HepG2 (cell line): ENCODE data around the gene ENGASE. TPM values are rescaled to one million over a fixed set of nuclear protein-coding genes. Genes with fewer than 3 reads are reported as not detected.

Source experiments
- EED ChIP-seq: sonication (generic); formaldehyde crosslinking; IDR thresholded peaks from 2 replicates; pipeline ENCODE4 v1.5.0; 2020; ENCODE audit warnings: mild to moderate bottlenecking, missing genetic modification reagents
- HNF4A ChIP-seq: sonication (generic); formaldehyde crosslinking; IDR thresholded peaks from 2 replicates; pipeline ENCODE4 v1.4.0; 2020; ENCODE audit warnings: missing genetic modification reagents
- HNF4G ChIP-seq, 2 experiments: sonication (generic) in 1 of 2; formaldehyde crosslinking in 1 of 2; IDR thresholded peaks; 2 replicates each; pipeline versions ENCODE4 v1.4.0 to v1.6.1; 2011 to 2020; ENCODE audit warnings: borderline replicate concordance in 2 of 2, low read depth in 2 of 2, mild to moderate bottlenecking in 2 of 2, low read length in 1 of 2, missing genetic modification reagents in 1 of 2, moderate library complexity in 1 of 2
- HNRNPL ChIP-seq: fragments of 200-400 bp; formaldehyde crosslinking; IDR thresholded peaks from 2 replicates; pipeline ENCODE4 v1.6.1; 2017; ENCODE audit warnings: mild to moderate bottlenecking, low read depth, low read length
- KDM6A ChIP-seq: IDR thresholded peaks from 2 replicates; pipeline ENCODE4 v1.6.1; 2016; ENCODE audit warnings: low read depth
- KLF11 ChIP-seq: IDR thresholded peaks from 2 replicates; pipeline ENCODE4 v1.6.1; 2016; ENCODE audit warnings: missing compliant biosample characterization
- MXI1 ChIP-seq: IDR thresholded peaks from 3 replicates; pipeline ENCODE4 v1.6.1; 2012; ENCODE audit warnings: low read depth, low read length, inconsistent platforms, borderline replicate concordance
- PATZ1 ChIP-seq: sonication (generic); formaldehyde crosslinking; IDR thresholded peaks from 2 replicates; pipeline ENCODE4 v1.4.0; 2020; ENCODE audit warnings: missing genetic modification reagents
- PPARG ChIP-seq: conservative IDR thresholded peaks from 2 replicates; pipeline ENCODE4 v1.6.1; 2016; ENCODE audit warnings: missing biosample characterization, missing genetic modification reagents
- REL ChIP-seq: sonication (generic); formaldehyde crosslinking; conservative IDR thresholded peaks from 2 replicates; pipeline ENCODE4 v1.8.0; 2022; ENCODE audit warnings: mild to moderate bottlenecking, missing genetic modification reagents, moderate library complexity
- RXRA ChIP-seq: sonication (generic); formaldehyde crosslinking; IDR thresholded peaks from 2 replicates; pipeline ENCODE4 v1.5.1; 2020; ENCODE audit warnings: missing genetic modification reagents
- RXRB ChIP-seq: IDR thresholded peaks from 2 replicates; pipeline ENCODE4 v1.6.1; 2016; ENCODE audit warnings: borderline replicate concordance, missing genetic modification reagents, missing compliant biosample characterization
- SAFB2 ChIP-seq: sonication (generic); formaldehyde crosslinking; IDR thresholded peaks from 2 replicates; pipeline ENCODE4 v1.5.1; 2020; ENCODE audit warnings: missing genetic modification reagents, low read depth, mild to moderate bottlenecking, borderline replicate concordance
- SALL1 ChIP-seq: sonication (generic); formaldehyde crosslinking; IDR thresholded peaks from 2 replicates; pipeline ENCODE4 v1.8.0; 2022; ENCODE audit warnings: mild to moderate bottlenecking, missing genetic modification reagents
- SAP130 ChIP-seq: IDR thresholded peaks from 2 replicates; pipeline ENCODE4 v1.6.1; 2016; ENCODE audit warnings: low read depth
- TSC22D2 ChIP-seq: sonication (generic); formaldehyde crosslinking; IDR thresholded peaks from 2 replicates; pipeline ENCODE4 v1.5.1; 2020; ENCODE audit warnings: missing genetic modification reagents, mild to moderate bottlenecking, borderline replicate concordance
- ZBTB4 ChIP-seq: sonication (generic); formaldehyde crosslinking; IDR thresholded peaks from 2 replicates; pipeline ENCODE4 v1.4.0; 2020; ENCODE audit warnings: missing genetic modification reagents, mild to moderate bottlenecking, borderline replicate concordance
- ZNF10 ChIP-seq: sonication (generic); formaldehyde crosslinking; IDR thresholded peaks from 2 replicates; pipeline ENCODE4 v1.4.0; 2020; ENCODE audit warnings: mild to moderate bottlenecking, low read depth, missing genetic modification reagents, borderline replicate concordance
- ZNF335 ChIP-seq: sonication (generic); formaldehyde crosslinking; IDR thresholded peaks from 2 replicates; pipeline ENCODE4 v1.4.0; 2020; ENCODE audit warnings: missing genetic modification reagents
- ZNF451 ChIP-seq: sonication (generic); formaldehyde crosslinking; IDR thresholded peaks from 2 replicates; pipeline ENCODE4 v1.5.0; 2020; ENCODE audit warnings: mild to moderate bottlenecking, missing genetic modification reagents
- ZNF564 ChIP-seq: sonication (generic); formaldehyde crosslinking; IDR thresholded peaks from 2 replicates; pipeline ENCODE4 v1.8.1; 2023; ENCODE audit warnings: mild to moderate bottlenecking, missing genetic modification reagents
- ZNF768 ChIP-seq: sonication (generic); formaldehyde crosslinking; IDR thresholded peaks from 2 replicates; pipeline ENCODE4 v1.4.0; 2020; ENCODE audit warnings: missing genetic modification reagents
- ZNF83 ChIP-seq: sonication (generic); formaldehyde crosslinking; IDR thresholded peaks from 2 replicates; pipeline ENCODE4 v1.4.0; 2020; ENCODE audit warnings: missing genetic modification reagents, mild to moderate bottlenecking, borderline replicate concordance
- polyA plus RNA-seq, 8 experiments: library from polyadenylated mRNA; depleted of rRNA in 3 of 8; stranded (reverse) in 7 of 8; unstranded in 1 of 8; fragments of >200 nt; fragmentation: Illumina TruSeq in 4 of 8; extraction: Trizol in 4 of 8; gene quantifications; 2 replicates each; pipeline versions ENCODE4 v1.2.1 to v1.2.3, GENCODE V29; 2011 to 2016; ENCODE audit warnings: low read depth in 4 of 8, missing spikeins in 1 of 8, mixed read lengths in 1 of 8; ENCODE audit not compliant: insufficient read depth in 1 of 8
- total RNA-seq, 5 experiments: library from RNA; depleted of rRNA; stranded (reverse); fragments of >200 nt; fragmentation: Illumina TruSeq; extraction: Trizol; gene quantifications; 2 replicates each; pipeline ENCODE4 v1.2.3, GENCODE V29; 2016; ENCODE audit warnings: low read depth in 1 of 5

ENGASE gene
- total and polyA plus RNA-seq, 2 of the 13 experiments (the other 11 are each of a cell fraction or from before 2014, with no cell fraction given): 10.6 to 18.1 TPM

- TF ChIP-seq ZNF451 (CRISPR knock-in tag): 0 out of 2 replicates have a peak, but pooled peaks have one; percentile 40
- TF ChIP-seq HNF4A (CRISPR knock-in tag): peak; percentile 51
- TF ChIP-seq PPARG (CRISPR knock-in tag): peak; percentile 63; the same call in 1 of the 2 replicates
- 0 out of 2 replicates have a peak, but pooled peaks have one; percentile 34 for TF ChIP-seq PATZ1 (CRISPR knock-in tag)
- TF ChIP-seq KLF11 (CRISPR knock-in tag): no peak
- 0 out of 2 replicates have a peak, but pooled peaks have one; percentile 38 for TF ChIP-seq HNRNPL
- TF ChIP-seq HNF4G (IDR thresholded peaks at IDR 0.05; ENCODE audit: borderline replicate concordance, low read depth, low read length): peak; percentile 39; the same call in 1 of the 2 replicates
- no peak for TF ChIP-seq HNF4G (CRISPR knock-in tag; IDR thresholded peaks at IDR 0.05; ENCODE audit: borderline replicate concordance, low read depth)
- 0 out of 2 replicates have a peak, but pooled peaks have one; percentile 12 for TF ChIP-seq ZNF564
- TF ChIP-seq ZNF335 (CRISPR knock-in tag): no peak
- peak; percentile 44; the same call in 1 of the 3 replicates for TF ChIP-seq MXI1
- TF ChIP-seq KDM6A (CRISPR knock-in tag): no peak
- no peak for TF ChIP-seq ZNF83 (CRISPR knock-in tag)
- TF ChIP-seq RXRA (CRISPR knock-in tag): peak; percentile 26; the same call in 1 of the 2 replicates
- peak; percentile 48; the same call in 1 of the 2 replicates for TF ChIP-seq SALL1 (CRISPR knock-in tag)
- TF ChIP-seq ZNF10 (CRISPR knock-in tag): no peak
- TF ChIP-seq REL (CRISPR knock-in tag): no peak
- no peak; the same call in 1 of the 2 replicates for TF ChIP-seq EED (CRISPR knock-in tag)
- 0 out of 2 replicates have a peak, but pooled peaks have one; percentile 55 for TF ChIP-seq ZBTB4 (CRISPR knock-in tag)
- TF ChIP-seq SAFB2 (CRISPR knock-in tag): 0 out of 2 replicates have a peak, but pooled peaks have one; percentile 60
- peak; percentile 41; the same call in 1 of the 2 replicates for TF ChIP-seq ZNF768
- peak; percentile 70 for TF ChIP-seq SAP130 (CRISPR knock-in tag)
- peak; percentile 37; the same call in 1 of the 2 replicates for TF ChIP-seq RXRB
- TF ChIP-seq TSC22D2 (CRISPR knock-in tag): no peak
Measured at GRCh38 chr17:79073706-79074088, 927 bp upstream of the ENGASE start (continued).
